HepG2 (cell line): ENCODE results near the gene CABP2. TPM values are rescaled to one million over a fixed set of nuclear protein-coding genes. Genes with fewer than 3 reads are reported as not detected.
A peak's percentile ranks its signal among the peaks of the same experiment; 100 is the strongest.

Experiments
- AKAP8 ChIP-seq: sonication (generic); formaldehyde crosslinking; IDR thresholded peaks from 2 replicates; pipeline ENCODE4 v1.5.1; 2020; ENCODE audit warnings: mild to moderate bottlenecking, missing genetic modification reagents
- ARID4A ChIP-seq: sonication (generic); formaldehyde crosslinking; IDR thresholded peaks from 2 replicates; pipeline ENCODE4 v1.5.0; 2020; ENCODE audit warnings: mild to moderate bottlenecking, missing genetic modification reagents, borderline replicate concordance
- DDIT3 ChIP-seq: sonication (generic); formaldehyde crosslinking; IDR thresholded peaks from 2 replicates; pipeline ENCODE4 v1.4.0; 2020; ENCODE audit warnings: mild to moderate bottlenecking, missing genetic modification reagents
- FOXA3 ChIP-seq: IDR thresholded peaks from 2 replicates; pipeline ENCODE4 v1.6.1; 2016; ENCODE audit warnings: missing genetic modification reagents, missing compliant biosample characterization
- HMGXB3 ChIP-seq: sonication (generic); formaldehyde crosslinking; IDR thresholded peaks from 2 replicates; pipeline ENCODE4 v1.4.0; 2020; ENCODE audit warnings: missing genetic modification reagents, borderline replicate concordance
- HNRNPL ChIP-seq: fragments of 200-400 bp; formaldehyde crosslinking; IDR thresholded peaks from 2 replicates; pipeline ENCODE4 v1.6.1; 2017; ENCODE audit warnings: mild to moderate bottlenecking, low read depth, low read length
- LCORL ChIP-seq, 2 experiments: fragments of 450-650 bp in 1 of 2; sonication (generic) in 1 of 2; formaldehyde crosslinking in 1 of 2; IDR thresholded peaks; 2 replicates each; pipeline versions ENCODE4 v1.5.0 to v1.6.1; 2017 to 2020; ENCODE audit warnings: antibody characterized with exemption in 1 of 2, missing genetic modification reagents in 1 of 2
- MTF2 ChIP-seq: sonication (generic); formaldehyde crosslinking; IDR thresholded peaks from 2 replicates; pipeline ENCODE4 v1.5.0; 2020; ENCODE audit warnings: missing genetic modification reagents, borderline replicate concordance
- PAXIP1 ChIP-seq: sonication (generic); formaldehyde crosslinking; conservative IDR thresholded peaks from 2 replicates; pipeline ENCODE4 v1.4.0; 2020; ENCODE audit warnings: mild to moderate bottlenecking, missing genetic modification reagents, moderate library complexity
- TOPORS ChIP-seq: sonication (generic); formaldehyde crosslinking; IDR thresholded peaks from 2 replicates; pipeline ENCODE4 v1.8.0; 2023; ENCODE audit warnings: mild to moderate bottlenecking, missing genetic modification reagents
- ZEB1 ChIP-seq: IDR thresholded peaks from 2 replicates; pipeline ENCODE4 v1.6.1; 2012; ENCODE audit warnings: mild to moderate bottlenecking, low read depth, inconsistent platforms; ENCODE audit not compliant: insufficient replicate concordance
- ZFP90 ChIP-seq: sonication (generic); formaldehyde crosslinking; IDR thresholded peaks from 2 replicates; pipeline ENCODE4 v1.8.0; 2022; ENCODE audit warnings: missing genetic modification reagents, mild to moderate bottlenecking, inconsistent platforms, borderline replicate concordance
- ZNF224 ChIP-seq: sonication (generic); formaldehyde crosslinking; IDR thresholded peaks from 2 replicates; pipeline ENCODE4 v1.5.0; 2020; ENCODE audit warnings: mild to moderate bottlenecking, missing genetic modification reagents
- ZNF552 ChIP-seq: sonication (generic); formaldehyde crosslinking; IDR thresholded peaks from 2 replicates; pipeline ENCODE4 v1.9.0; 2022; ENCODE audit warnings: missing genetic modification reagents, mild to moderate bottlenecking, borderline replicate concordance
- ZNF614 ChIP-seq: IDR thresholded peaks from 2 replicates; pipeline ENCODE4 v1.6.1; 2018; ENCODE audit warnings: missing biosample characterization, missing genetic modification reagents, inconsistent platforms, borderline replicate concordance
- ZNF891 ChIP-seq: sonication (generic); formaldehyde crosslinking; IDR thresholded peaks from 2 replicates; pipeline ENCODE4 v1.5.0; 2020; ENCODE audit warnings: mild to moderate bottlenecking, missing genetic modification reagents
- ZSCAN12 ChIP-seq: sonication (generic); formaldehyde crosslinking; IDR thresholded peaks from 2 replicates; pipeline ENCODE4 v1.9.0; 2021; ENCODE audit warnings: mild to moderate bottlenecking, missing genetic modification reagents
- polyA plus RNA-seq, 8 experiments: library from polyadenylated mRNA; depleted of rRNA in 3 of 8; stranded (reverse) in 7 of 8; unstranded in 1 of 8; fragments of >200 nt; fragmentation: Illumina TruSeq in 4 of 8; extraction: Trizol in 4 of 8; gene quantifications; 2 replicates each; pipeline versions ENCODE4 v1.2.1 to v1.2.3, GENCODE V29; 2011 to 2016; ENCODE audit warnings: low read depth in 4 of 8, missing spikeins in 1 of 8, mixed read lengths in 1 of 8; ENCODE audit not compliant: insufficient read depth in 1 of 8
- total RNA-seq, 5 experiments: library from RNA; depleted of rRNA; stranded (reverse); fragments of >200 nt; fragmentation: Illumina TruSeq; extraction: Trizol; gene quantifications; 2 replicates each; pipeline ENCODE4 v1.2.3, GENCODE V29; 2016; ENCODE audit warnings: low read depth in 1 of 5

CABP2 gene
- total and polyA plus RNA-seq, 2 of the 13 experiments (the other 11 are each of a cell fraction or from before 2014, with no cell fraction given): not detected

- peak; percentile 68 for TF ChIP-seq PAXIP1
- TF ChIP-seq ZNF614 (CRISPR knock-in tag): no peak
- TF ChIP-seq HMGXB3 (CRISPR knock-in tag): no peak
- TF ChIP-seq ZNF891 (CRISPR knock-in tag): no peak
- TF ChIP-seq HNRNPL: no peak
- TF ChIP-seq ZNF552 (CRISPR knock-in tag): no peak
- TF ChIP-seq ARID4A (CRISPR knock-in tag): peak; percentile 18; the same call in 1 of the 2 replicates
- no peak for TF ChIP-seq AKAP8 (CRISPR knock-in tag)
- TF ChIP-seq TOPORS: no peak
- TF ChIP-seq ZSCAN12 (CRISPR knock-in tag): no peak
- TF ChIP-seq LCORL (IDR thresholded peaks at IDR 0.05): no peak
- TF ChIP-seq LCORL (CRISPR knock-in tag; IDR thresholded peaks at IDR 0.05): no peak
- no peak for TF ChIP-seq MTF2
- no peak for TF ChIP-seq FOXA3 (CRISPR knock-in tag)
- TF ChIP-seq ZNF224 (CRISPR knock-in tag): no peak
- no peak for TF ChIP-seq ZFP90 (CRISPR knock-in tag)
- no peak for TF ChIP-seq ZEB1
- TF ChIP-seq DDIT3 (CRISPR knock-in tag): no peak
These were observed 35.0 kb upstream of the CABP2 start (continued) for GRCh38 chr11:67558084-67558772.
